Skeletal muscle satellite cell (primary cell): ENCODE data around the gene SLC29A3.

Experiments
- H3K27me3 ChIP-seq: 2 replicates; pipeline ENCODE4 v1.7.0; 2013; ENCODE audit warnings: low read length; ENCODE audit not compliant: control insufficient read depth, insufficient read depth
- H3K36me3 ChIP-seq: 2 replicates; pipeline ENCODE4 v1.7.0; 2013; ENCODE audit warnings: mild to moderate bottlenecking, control low read depth, low read length; ENCODE audit not compliant: insufficient read depth
- H3K4me1 ChIP-seq: 2 replicates; pipeline ENCODE4 v1.7.0; 2013; ENCODE audit warnings: low read length; ENCODE audit not compliant: control insufficient read depth, insufficient read depth
- H3K4me2 ChIP-seq: 2 replicates; pipeline ENCODE4 v1.7.0; 2013; ENCODE audit warnings: mild to moderate bottlenecking, low read length
- H3K4me3 ChIP-seq: 2 replicates; pipeline ENCODE4 v1.7.0; 2013; ENCODE audit warnings: low read length
- H3K9ac ChIP-seq: 2 replicates; pipeline ENCODE4 v1.7.0; 2013; ENCODE audit warnings: mild to moderate bottlenecking, low read depth, low read length, moderate library complexity
- H3K9me3 ChIP-seq: replicated peaks from 2 replicates; pipeline ENCODE4 v1.7.0; 2013; ENCODE audit warnings: mild to moderate bottlenecking, control low read depth, low read length

Gene SLC29A3

DNA sequence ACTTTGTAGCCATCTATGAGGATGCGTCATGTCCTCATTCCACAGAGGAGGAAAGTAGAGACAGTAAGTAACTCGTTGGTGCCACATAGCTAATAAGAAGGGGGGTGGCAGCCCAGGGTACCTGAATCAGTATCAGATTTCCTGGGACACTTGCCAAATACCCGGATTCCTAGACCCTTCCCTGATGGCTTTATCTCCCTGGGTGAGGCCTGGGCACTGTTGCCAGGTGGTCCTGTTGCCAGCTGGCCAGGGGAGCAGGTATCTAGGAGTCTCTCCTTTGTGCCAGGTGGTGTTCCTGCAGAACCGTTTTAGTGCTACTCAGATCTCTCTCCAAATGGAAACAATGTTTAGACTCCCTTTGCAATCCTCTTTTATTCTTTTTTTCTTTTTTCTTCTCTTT, 12.7 kb downstream of the SLC29A3 start:
- H3K9ac ChIP-seq: no peak overlapping the region
- H3K4me3 ChIP-seq: no peak overlapping the region
- H3K27me3 ChIP-seq: no peaks in the 10 kb centered on the region
- H3K4me2 ChIP-seq: no peak overlapping the region
- no peaks in the 10 kb centered on the region for H3K36me3 ChIP-seq
- H3K4me1 ChIP-seq: no peaks in the 10 kb centered on the region
- H3K9me3 ChIP-seq: no peaks in the 10 kb centered on the region

DNA sequence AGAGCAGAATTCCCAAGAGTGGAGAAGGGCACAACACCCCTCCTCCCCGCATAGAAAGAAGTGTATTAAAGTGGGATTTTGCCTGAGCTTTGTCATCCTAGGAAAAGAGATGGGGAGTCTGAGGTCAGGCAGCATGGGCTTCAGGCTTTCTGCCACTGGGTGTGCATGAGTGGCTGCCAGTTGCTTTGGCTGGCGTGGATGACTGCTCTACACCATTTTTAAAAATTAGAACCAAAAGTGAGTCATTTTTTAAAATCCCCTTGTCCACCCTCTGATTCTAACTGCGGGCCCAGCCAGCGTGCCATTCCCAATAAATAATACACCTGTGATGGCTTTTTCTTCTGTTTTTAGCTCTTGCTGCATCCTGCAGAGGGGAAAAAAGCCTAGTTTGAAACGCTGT, 13.4 kb downstream of the SLC29A3 start:
- no peaks in the 10 kb centered on the region for H3K9me3 ChIP-seq
- H3K4me2 ChIP-seq: no peak overlapping the region
- H3K27me3 ChIP-seq: no peaks in the 10 kb centered on the region
- no peak overlapping the region for H3K4me3 ChIP-seq
- H3K4me1 ChIP-seq: no peaks in the 10 kb centered on the region
- H3K36me3 ChIP-seq: no peaks in the 10 kb centered on the region
- H3K9ac ChIP-seq: no peak overlapping the region

DNA sequence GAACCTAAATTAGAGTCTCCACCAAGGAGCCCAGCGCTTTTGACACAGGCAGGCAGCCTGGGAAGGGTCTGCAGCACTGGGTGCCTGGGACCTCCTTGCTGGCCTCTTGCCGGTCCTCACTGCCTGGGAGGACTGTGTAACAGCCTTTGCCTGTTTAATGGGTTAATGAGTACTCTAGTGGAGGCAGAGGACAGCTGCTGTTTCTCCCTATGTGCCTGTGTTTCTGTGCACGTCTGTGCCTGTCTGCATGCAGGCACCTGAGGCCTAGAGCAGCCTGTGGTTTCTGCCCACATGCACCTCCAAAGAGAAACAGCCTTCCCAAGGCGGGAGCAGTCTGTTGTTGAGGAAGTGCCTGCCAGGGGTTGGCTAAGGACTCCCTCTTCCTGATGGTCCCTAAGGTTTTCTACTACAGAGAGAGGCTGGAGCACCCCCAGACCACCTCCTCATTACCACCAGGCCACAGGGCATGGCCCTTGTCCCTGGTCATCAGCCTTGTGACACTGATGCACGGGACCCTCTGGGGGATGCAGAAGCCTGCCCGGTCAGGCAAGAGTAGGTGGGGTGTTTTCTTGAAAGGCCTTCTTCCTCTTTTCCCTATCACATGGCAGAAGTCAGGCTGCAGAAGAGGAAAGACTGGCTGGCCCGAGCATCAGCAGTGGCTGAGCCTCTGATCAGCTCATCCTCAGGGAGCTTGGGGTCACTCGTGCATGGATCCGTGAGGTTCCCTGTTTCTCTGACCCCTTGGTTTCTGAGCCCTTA, 14.2 kb downstream of the SLC29A3 start:
- H3K9me3 ChIP-seq: no peaks in the 10 kb centered on the region
- no peaks in the 10 kb centered on the region for H3K27me3 ChIP-seq
- no peak overlapping the region for H3K4me2 ChIP-seq
- H3K36me3 ChIP-seq: no peaks in the 10 kb centered on the region
- H3K4me3 ChIP-seq: no peak overlapping the region
- no peaks in the 10 kb centered on the region for H3K4me1 ChIP-seq
- H3K9ac ChIP-seq: no peak overlapping the region

DNA sequence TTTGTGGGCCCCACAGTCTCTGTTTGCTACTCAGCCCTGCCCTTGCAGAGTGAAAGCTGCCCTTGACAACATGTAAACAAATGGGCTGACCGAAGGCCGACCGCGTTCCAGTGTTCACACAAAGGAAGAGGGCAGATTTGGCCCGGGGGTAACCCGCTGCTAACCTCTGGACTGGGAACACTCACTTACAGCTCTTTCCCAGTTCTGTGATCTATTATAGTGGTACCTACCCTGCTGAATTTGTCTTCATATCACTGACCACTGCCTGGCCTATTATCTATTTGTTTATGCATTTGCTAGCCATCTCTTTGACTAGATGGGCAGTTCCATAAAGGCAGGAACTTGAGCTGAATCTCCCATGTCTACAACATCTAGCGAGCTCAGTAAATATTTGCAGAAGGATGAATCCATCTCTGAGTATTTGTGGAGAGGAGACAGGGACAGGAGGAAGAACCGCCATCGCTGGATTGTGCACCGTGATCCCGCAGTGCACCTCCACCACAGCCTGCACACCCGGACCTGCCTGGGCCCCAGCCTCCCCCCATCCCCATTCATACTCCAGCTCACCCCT, 15.2 kb downstream of the SLC29A3 start:
- Histone ChIP-seq H3K9me3 (no peaks in the 10 kb centered on the region), H3K9ac (no peak overlapping the region), H3K4me3 (no peak overlapping the region), H3K4me1 (no peaks in the 10 kb centered on the region), H3K27me3 (no peaks in the 10 kb centered on the region), H3K36me3 (no peaks in the 10 kb centered on the region), H3K4me2 (no peak overlapping the region)

DNA sequence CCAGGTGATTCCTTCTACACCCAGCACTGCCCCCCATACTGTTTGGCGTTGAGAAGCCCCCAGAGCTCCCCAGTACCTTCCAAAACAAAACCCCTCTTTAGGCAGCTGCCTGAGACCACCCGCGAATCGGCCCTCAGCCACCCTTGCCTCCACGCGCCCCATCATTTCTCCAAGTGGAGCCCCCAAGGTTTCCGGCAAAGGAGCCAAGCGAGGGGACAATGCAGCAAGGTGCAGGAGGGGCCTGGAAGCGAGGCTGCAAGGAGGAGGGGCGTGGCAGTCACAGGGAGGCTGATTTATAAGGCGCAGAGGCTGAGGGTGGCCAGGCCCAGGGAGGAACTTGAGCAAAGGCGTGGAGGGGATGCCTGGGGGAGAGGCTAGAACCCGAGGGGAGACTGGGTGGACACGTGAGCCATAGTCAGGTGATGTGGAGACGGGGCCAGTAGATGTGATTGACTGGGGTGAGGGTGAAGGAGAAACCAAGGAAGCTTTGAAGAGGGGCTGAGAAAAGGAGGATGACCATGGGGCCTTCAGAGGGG, 16.2 kb downstream of the SLC29A3 start:
- H3K9ac ChIP-seq: no peak overlapping the region

DNA sequence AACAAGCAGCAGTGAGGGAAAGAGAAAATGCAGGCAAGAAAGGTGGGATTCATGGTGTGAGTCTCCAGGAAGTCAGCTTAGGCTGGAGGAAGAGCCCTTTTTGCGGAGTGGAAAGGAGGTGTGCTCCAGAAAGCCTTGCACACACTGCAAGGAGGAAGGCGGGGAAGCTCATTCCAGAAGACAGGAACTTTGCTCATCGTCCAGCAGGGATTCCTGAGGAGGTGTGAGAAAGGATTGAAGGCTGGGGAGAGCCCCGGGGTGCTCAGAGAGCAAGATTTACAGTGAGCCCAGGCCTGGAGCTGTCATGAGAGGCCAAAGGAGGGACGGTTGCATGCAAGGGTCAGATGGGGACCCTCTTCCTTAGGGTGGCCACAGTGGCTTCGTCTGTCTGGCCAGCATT, 17.6 kb downstream of the SLC29A3 start:
- H3K36me3 ChIP-seq: no peaks in the 10 kb centered on the region
- no peak overlapping the region for H3K9ac ChIP-seq
- H3K4me2 ChIP-seq: no peak overlapping the region
- no peaks in the 10 kb centered on the region for H3K27me3 ChIP-seq
- no peaks in the 10 kb centered on the region for H3K4me1 ChIP-seq
- no peak overlapping the region for H3K4me3 ChIP-seq
- H3K9me3 ChIP-seq: no peaks in the 10 kb centered on the region

More for the DNA sequence above, 16.2 kb downstream of the SLC29A3 start:
- Histone ChIP-seq H3K9me3 (no peaks in the 10 kb centered on the region), H3K4me2 (no peak overlapping the region), H3K27me3 (no peaks in the 10 kb centered on the region), H3K4me1 (no peaks in the 10 kb centered on the region), H3K4me3 (no peak overlapping the region), H3K36me3 (no peaks in the 10 kb centered on the region)

DNA sequence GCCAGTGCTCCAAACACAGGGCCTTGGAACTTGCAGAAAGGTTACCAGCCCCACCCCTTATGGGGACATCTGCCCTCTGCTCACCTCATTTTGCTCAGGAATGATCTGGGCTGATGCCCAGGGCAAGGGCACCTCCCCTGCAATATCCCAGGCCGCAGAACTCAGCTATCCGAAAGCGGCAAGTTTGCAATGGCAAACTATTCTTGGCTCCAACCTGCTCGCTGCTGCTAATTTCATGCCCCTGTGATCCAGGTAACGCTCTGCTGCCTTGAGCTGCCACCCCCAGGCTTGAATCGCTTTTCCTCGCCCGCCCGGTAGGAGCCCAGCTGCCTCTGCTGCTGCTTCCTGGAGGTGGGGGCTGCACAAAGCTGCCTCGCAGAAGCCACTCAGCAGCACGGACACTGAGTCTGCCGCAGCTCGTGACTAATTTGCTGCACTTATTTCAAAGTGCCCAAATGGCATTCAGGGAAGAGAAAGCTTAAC, 18.2 kb downstream of the SLC29A3 start:
- no peaks in the 10 kb centered on the region for H3K4me1 ChIP-seq
- no peak overlapping the region for H3K4me2 ChIP-seq
- no peak overlapping the region for H3K4me3 ChIP-seq
- H3K9ac ChIP-seq: no peak overlapping the region
- no peaks in the 10 kb centered on the region for H3K27me3 ChIP-seq
- H3K36me3 ChIP-seq: no peaks in the 10 kb centered on the region
- H3K9me3 ChIP-seq: no peaks in the 10 kb centered on the region

DNA sequence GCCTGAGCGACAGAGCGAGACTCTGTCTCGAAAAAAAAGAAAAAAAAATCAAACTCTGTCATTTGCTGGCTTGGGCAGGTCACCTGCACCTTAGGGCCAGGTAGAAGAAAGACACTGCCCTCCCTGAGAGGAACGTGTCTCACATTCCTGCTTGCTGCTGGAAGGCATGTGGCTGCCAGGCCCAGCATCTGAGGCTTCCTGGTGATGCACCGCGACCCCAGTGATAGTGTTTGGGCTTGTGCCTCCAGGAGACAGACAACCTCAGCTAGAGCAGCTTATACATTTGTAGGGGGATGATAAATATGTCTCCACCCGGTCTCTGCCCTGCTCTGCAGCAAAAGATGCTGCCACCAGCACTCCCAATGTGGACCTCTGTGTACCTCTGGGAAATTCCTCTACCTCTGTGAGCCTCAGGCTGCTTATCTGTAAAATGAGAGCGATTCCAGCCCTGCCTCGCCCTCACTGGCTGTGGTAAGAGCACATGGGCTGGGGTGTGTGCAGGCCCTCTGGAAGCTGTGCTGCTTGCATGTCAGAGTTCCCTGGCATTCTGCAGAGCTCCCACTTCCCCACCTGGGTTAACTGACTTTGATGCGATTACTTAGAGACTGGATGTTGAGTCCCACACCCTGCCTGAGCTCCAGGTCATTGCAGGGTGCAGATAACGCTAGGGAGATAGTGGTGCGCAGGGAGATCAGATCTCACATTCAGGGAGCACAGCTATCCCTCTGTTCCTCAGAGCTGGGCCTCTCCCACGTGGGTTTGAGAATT, 19.9 kb downstream of the SLC29A3 start:
- Histone ChIP-seq H3K9ac (no peak overlapping the region), H3K9me3 (no peaks in the 10 kb centered on the region), H3K36me3 (no peaks in the 10 kb centered on the region)

DNA sequence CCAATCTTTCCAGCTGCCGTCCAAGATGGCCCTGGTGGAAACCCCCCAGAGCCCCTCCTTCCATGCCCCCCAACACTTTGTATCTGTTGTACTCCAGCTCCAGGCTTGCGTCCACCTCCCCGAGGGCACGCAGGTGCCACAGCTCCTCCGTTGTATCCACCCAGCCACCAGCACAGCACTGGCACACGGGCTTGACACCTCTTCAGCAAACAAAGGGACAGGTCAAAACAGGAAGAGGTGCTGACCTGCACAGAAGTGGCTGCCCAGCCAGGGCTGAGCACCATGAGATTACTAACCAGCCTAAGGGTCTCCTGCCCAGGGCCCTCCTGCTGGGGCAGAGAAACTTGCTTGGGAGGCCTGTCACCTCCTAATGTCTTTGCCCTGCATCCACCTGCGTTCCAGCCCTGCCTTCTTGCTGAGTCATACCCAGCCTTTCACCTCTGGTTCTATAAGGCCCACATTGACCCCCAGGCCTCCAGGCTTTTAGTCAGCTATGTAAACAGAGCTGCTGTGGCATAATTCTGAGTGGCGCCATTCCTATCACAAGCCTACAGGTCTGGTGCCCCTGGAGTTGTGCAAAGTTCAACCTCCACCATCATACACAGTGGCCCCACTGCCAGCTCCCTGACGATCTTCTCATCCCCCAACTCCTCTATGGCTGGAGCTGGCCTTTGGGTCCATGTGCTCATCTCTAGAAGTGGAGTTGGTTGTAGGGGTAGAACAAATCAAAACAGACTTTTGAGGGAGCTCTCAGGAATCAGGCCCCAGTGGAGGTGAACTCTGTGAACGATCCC, 20.9 kb downstream of the SLC29A3 start:
- H3K36me3 ChIP-seq: no peaks in the 10 kb centered on the region
- H3K4me2 ChIP-seq: no peak overlapping the region
- H3K27me3 ChIP-seq: no peaks in the 10 kb centered on the region
- H3K4me1 ChIP-seq: no peaks in the 10 kb centered on the region
- no peaks in the 10 kb centered on the region for H3K9me3 ChIP-seq
- H3K4me3 ChIP-seq: no peak overlapping the region
- no peak overlapping the region for H3K9ac ChIP-seq

More for the DNA sequence above, 19.9 kb downstream of the SLC29A3 start:
- Histone ChIP-seq H3K4me1 (no peaks in the 10 kb centered on the region), H3K4me2 (no peak overlapping the region), H3K27me3 (no peaks in the 10 kb centered on the region), H3K4me3 (no peak overlapping the region)

DNA sequence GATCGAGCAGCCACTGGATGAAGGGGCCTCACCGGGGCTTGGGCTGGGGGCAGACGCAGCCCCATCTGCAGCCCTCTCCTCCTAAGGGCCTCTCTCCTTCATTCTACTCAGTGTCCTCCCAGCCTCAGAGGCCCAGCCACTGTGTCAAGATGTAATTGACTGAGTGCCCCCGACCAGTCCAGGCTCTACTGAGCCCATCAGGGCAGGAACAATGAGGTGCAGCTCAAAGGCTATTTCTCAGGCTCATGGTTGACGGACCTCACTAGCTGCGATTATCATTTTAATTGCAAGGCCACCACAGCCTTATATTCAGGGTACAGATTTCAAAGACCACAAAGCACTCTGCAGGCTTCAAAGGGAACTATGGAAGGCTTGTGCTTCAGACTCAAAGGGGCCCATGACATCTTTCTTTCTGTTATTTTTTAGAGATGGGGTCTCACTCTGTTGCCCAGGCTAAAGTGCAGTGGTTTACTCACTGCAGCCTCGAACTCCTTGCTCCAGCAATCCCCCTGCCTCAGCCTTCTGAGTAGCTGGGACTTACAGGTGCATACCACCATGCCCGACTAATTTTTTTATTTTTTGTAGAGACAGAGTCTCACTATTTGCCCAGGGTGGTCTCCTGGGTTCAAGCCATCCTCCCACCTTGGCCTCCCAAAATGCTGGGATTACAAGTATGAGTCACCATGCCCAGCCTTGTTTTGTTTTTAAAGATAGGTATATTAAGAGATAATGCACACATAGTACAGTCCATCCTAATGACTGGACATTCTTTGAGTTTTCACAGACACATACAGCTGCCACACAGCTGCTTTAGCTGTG, 23.7 kb downstream of the SLC29A3 start:
- Histone ChIP-seq H3K36me3 (no peaks in the 10 kb centered on the region), H3K9ac (no peak overlapping the region), H3K27me3 (peaks cover 3% of the 10 kb centered on the region), H3K4me3 (no peak overlapping the region), H3K9me3 (no peaks in the 10 kb centered on the region), H3K4me1 (no peaks in the 10 kb centered on the region), H3K4me2 (no peak overlapping the region)
